ENCODE measurements around the gene RAB3B.

GRCh38 chr1:52037909-52038308, 47.4 kb upstream of the RAB3B start:
- TF ChIP-seq GATA3 (IDR thresholded peaks at IDR 0.05; ENCODE audit: low read depth, low read length) (no peak), GATA2 (IDR thresholded peaks at IDR 0.05; ENCODE audit: low read depth, low read length) (no peak)
